Measurements from ENCODE around the gene FRMD6.

DNA sequence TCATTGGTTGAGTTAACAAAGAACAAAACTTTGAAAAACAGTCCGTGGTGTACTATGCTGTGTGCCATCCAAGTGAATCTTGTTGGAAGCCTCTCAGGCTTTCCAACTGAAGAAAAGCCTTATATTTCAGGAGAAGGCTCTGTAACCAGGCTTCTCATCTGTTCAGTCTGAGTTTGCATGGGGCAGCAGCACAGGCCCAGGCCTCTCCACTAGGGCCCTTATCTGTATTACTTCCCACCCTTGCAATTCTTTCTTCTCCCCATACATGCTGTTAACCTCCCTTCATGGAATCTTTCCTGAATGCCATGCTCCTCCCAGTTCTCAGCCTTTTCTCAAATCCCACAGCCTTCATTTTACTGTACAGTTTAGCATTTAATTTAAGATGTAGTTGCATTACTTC is 28.3 kb downstream of the FRMD6 start:
- no peak for TF ChIP-seq CTCF (conservative IDR thresholded peaks at IDR 0.05; ENCODE audit: low read length)
- TF ChIP-seq EZH2phosphoT487 (IDR thresholded peaks at IDR 0.05; ENCODE audit: borderline replicate concordance), result no peak

Measured in Loucy (cell line).